Neural crest cell (in vitro differentiated cells): ENCODE results near the gene UNC13C. TPM values are rescaled to one million over a fixed set of nuclear protein-coding genes. Genes with fewer than 3 reads are reported as not detected.

ENCODE experiments used
- DNase-seq: peaks from one replicate; pipeline ENCODE4 v3.0.0; 2021; ENCODE audit warnings: low read depth, mixed read lengths, low spot score
- H3K27ac Mint-ChIP-seq: one replicate; pipeline ENCODE4 v1.8.0; 2021; ENCODE audit warnings: mild to moderate bottlenecking, mixed read lengths; ENCODE audit not compliant: unreplicated experiment
- H3K27me3 Mint-ChIP-seq: 2 replicates; pipeline ENCODE4 v1.8.0; 2021; ENCODE audit warnings: low read depth, mild to moderate bottlenecking, mixed read lengths
- H3K36me3 Mint-ChIP-seq: 2 replicates; pipeline ENCODE4 v1.8.0; 2021; ENCODE audit warnings: low read depth, mild to moderate bottlenecking, mixed read lengths
- H3K4me1 Mint-ChIP-seq: 2 replicates; pipeline ENCODE4 v1.8.0; 2021; ENCODE audit warnings: mixed read lengths
- H3K4me3 Mint-ChIP-seq: one replicate; pipeline ENCODE4 v1.8.0; 2021; ENCODE audit warnings: mild to moderate bottlenecking, mixed read lengths
- H3K9me3 Mint-ChIP-seq: 2 replicates; pipeline ENCODE4 v1.8.0; 2021; ENCODE audit warnings: mixed read lengths
- total RNA-seq: library from RNA; stranded (reverse); gene quantifications from 2 replicates; pipeline ENCODE4 v1.2.1, GENCODE V29; 2021
- TF ChIP-seq, protein P1 (sequence below): fragments of 200-600 bp; sonication (generic); conservative IDR thresholded peaks from 2 replicates; pipeline ENCODE4 v1.5.0; 2021; ENCODE audit warnings: antibody characterized with exemption, mild to moderate bottlenecking

Gene UNC13C
- total RNA-seq, 1 donor from 2014 or later, result 1.5 TPM

DNA sequence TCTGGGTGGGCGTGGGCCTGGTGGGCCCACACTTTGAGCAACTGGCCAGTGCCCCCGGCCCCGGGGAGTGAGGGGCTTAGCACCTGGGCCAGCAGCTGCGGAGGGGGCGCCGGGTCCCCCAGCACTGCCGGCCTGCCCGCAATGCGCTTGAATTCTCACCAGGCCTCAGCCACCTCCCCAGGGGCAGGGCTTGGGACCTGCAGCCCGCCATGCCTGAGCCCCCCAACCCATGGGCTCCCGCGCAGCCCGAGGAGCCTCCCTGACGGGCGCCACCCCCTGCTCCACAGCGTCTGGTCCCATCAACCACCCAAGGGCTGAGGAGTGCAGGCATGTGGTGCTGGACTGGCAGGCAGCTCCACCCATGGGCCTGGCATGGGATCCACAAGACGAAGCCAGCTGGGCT lies 484.3 kb downstream of the UNC13C start:
- TF ChIP-seq, protein P1, sequence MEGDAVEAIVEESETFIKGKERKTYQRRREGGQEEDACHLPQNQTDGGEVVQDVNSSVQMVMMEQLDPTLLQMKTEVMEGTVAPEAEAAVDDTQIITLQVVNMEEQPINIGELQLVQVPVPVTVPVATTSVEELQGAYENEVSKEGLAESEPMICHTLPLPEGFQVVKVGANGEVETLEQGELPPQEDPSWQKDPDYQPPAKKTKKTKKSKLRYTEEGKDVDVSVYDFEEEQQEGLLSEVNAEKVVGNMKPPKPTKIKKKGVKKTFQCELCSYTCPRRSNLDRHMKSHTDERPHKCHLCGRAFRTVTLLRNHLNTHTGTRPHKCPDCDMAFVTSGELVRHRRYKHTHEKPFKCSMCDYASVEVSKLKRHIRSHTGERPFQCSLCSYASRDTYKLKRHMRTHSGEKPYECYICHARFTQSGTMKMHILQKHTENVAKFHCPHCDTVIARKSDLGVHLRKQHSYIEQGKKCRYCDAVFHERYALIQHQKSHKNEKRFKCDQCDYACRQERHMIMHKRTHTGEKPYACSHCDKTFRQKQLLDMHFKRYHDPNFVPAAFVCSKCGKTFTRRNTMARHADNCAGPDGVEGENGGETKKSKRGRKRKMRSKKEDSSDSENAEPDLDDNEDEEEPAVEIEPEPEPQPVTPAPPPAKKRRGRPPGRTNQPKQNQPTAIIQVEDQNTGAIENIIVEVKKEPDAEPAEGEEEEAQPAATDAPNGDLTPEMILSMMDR, result no peak

DNA sequence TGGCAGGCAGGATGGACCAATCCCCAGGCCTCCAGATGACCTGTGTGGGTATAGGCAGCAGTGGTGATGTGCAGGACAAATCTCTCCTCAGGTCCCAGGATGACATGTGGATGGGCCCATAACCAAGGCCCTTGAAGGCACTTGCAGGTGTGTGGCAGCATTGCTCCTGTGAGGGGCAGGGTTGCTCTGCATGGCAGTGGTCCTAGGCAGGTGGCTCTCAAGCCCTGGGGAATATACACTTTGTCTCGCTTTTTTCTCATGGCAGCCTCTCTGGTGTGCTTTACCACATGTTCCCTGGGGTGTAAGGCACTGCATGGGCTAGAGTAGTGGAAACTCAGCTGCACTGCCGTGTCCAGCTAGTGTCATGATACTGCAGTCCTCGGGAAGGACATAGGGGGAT lies 503.6 kb downstream of the UNC13C start:
- no peak overlapping the region for H3K4me3 Mint-ChIP-seq
- no peaks in the 10 kb centered on the region for H3K27me3 Mint-ChIP-seq
- H3K9me3 Mint-ChIP-seq, result peaks cover 8% of the 10 kb centered on the region

More for the DNA sequence above, 484.3 kb downstream of the UNC13C start:
- peaks cover 17% of the 10 kb centered on the region for H3K9me3 Mint-ChIP-seq
- H3K27me3 Mint-ChIP-seq, result no peaks in the 10 kb centered on the region
- H3K4me1 Mint-ChIP-seq, result no peaks in the 10 kb centered on the region
- no peak overlapping the region for H3K27ac Mint-ChIP-seq
- peaks cover 6% of the 10 kb centered on the region for H3K36me3 Mint-ChIP-seq
- no peak for DNase-seq
- no peak overlapping the region for H3K4me3 Mint-ChIP-seq

DNA sequence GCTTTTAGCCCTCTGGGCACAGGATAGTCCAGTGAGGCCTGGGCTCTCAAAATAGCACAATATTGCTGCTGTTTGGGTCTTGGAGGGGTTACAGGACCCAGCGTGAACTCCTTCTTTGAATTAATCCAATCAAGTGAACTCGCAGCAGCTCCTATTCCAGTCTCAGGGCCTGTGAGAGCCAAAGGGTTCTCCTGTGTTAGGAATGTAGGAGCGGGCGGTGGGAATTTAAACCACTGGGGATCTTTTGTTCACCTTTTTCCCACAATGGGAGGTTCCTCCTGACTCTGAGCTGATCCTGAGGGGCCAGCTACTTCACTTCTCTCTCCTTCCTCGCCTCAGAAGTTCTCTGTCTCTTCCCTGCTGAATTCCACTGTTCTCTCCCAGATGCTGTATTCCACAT lies 504.0 kb downstream of the UNC13C start:
- no peak overlapping the region for H3K27ac Mint-ChIP-seq
- DNase-seq, result no peak

More for the DNA sequence above, 503.6 kb downstream of the UNC13C start:
- Mint-ChIP-seq H3K27ac (no peak overlapping the region), H3K4me1 (no peaks in the 10 kb centered on the region), H3K36me3 (no peaks in the 10 kb centered on the region)
- no peak for DNase-seq
- TF ChIP-seq, protein P1, result no peak

DNA sequence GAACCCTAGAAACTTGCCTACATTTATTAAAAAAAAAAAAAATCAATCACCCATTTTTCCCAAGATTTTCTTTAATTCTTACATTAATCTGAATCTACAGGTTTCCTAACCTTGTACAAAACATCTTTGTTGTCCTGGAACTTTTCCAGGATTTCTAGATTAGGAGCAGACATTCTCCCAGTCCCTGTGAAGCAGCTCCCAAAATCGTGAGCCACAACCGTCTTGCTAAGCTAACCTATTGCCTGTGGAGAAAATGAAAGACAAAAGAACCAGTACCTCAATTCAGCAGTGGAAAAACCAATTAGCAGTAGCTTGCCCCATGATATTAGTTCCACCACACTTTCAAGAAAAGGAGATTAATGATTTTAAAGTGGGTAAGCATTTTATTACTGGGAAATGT lies 522.1 kb downstream of the UNC13C start:
- Mint-ChIP-seq H3K27me3 (no peaks in the 10 kb centered on the region), H3K4me1 (peaks cover 3% of the 10 kb centered on the region), H3K36me3 (no peaks in the 10 kb centered on the region), H3K27ac (no peak overlapping the region), H3K4me3 (no peak overlapping the region), H3K9me3 (peaks cover 4% of the 10 kb centered on the region)
- TF ChIP-seq, protein P1, result no peak
- no peak for DNase-seq

More for the DNA sequence above, 504.0 kb downstream of the UNC13C start:
- H3K9me3 Mint-ChIP-seq, result peaks cover 8% of the 10 kb centered on the region
- no peak overlapping the region for H3K4me3 Mint-ChIP-seq
- no peaks in the 10 kb centered on the region for H3K36me3 Mint-ChIP-seq
- TF ChIP-seq, protein P1, result no peak
- no peaks in the 10 kb centered on the region for H3K27me3 Mint-ChIP-seq
- H3K4me1 Mint-ChIP-seq, result no peaks in the 10 kb centered on the region

DNA sequence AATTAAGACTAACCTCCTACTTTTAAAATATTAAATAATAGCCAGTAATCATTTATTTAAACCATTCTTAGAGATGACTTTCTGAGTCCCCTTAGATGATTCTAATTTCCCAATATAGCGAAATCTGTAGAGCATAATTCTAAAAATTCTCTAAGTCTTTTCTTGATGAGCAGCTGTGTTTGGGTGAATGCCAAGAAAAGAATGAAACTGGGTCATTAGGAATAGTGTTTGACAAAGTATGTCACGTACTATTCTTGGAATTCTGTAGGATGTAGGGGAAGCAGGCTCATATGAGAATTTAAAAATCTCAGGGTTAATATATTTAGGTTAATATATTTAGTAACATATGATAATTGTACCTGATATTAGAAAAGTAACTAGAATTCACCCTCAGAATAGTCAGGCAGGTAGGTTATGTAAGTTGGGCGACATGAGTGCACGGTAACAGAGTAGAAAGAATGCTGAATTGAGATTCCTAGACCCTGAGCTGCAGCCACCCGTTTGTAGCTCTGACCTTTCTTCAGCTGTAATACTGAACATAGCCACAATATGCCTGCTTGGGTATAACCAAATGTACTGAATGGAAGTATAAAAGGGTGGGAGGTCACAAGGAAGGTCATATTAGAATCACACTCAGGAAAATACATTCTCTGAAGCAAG lies 524.3 kb downstream of the UNC13C start:
- Mint-ChIP-seq H3K9me3 (no peaks in the 10 kb centered on the region), H3K36me3 (no peaks in the 10 kb centered on the region), H3K4me3 (no peak overlapping the region), H3K27ac (no peak overlapping the region), H3K27me3 (no peaks in the 10 kb centered on the region), H3K4me1 (peaks cover 3% of the 10 kb centered on the region)
- DNase-seq, result no peak
- TF ChIP-seq, protein P1, result no peak
